HepG2 (cell line): ENCODE data around the gene TBC1D16. TPM values are rescaled to one million over a fixed set of nuclear protein-coding genes. Genes with fewer than 3 reads are reported as not detected.

Experiments
- ATAC-seq: fragments of 200-7000 bp; cut with Tn5 transposase; 3 replicates; pipeline ENCODE4 v1.9.1; 2020; ENCODE audit warnings: mild to moderate bottlenecking, moderate library complexity
- BruUV-seq: library from RNA; stranded (reverse); fragments of 400-500 nt; replicated peaks from 2 replicates; lab custom pipeline; 2021; lab: Mats Ljungman, UMichigan
- CTCF ChIA-PET: fragments of 300-600 bp; formaldehyde crosslinking; extraction: SDS; loops from one replicate; lab custom pipeline; 2021; ENCODE audit warnings: low total read pairs, inconsistent platforms, low intra/inter-chr PET ratio; lab: Yijun Ruan, JAX
- POLR2A ChIA-PET: fragments of 350-600 bp; sonication (Branson Sonifier 250); formaldehyde crosslinking; loops from one replicate; lab custom pipeline; 2020; ENCODE audit warnings: antibody characterized with exemption, inconsistent platforms; lab: Yijun Ruan, JAX
- DNase-seq: peaks from one replicate; pipeline ENCODE4 v3.0.0-alpha.2; 2015; ENCODE audit warnings: low spot score
- FAIRE-seq: peaks from 3 replicates; lab custom pipeline; 2011; peaks lifted over from hg19 to GRCh38; lab: Jason Lieb, UNC
- H2AFZ ChIP-seq: one replicate; pipeline ENCODE4 v1.6.1; 2011; ENCODE audit warnings: low read length, inconsistent platforms
- H3K27ac ChIP-seq: fragments of 300-600 bp; 3 replicates; pipeline ENCODE4 v1.8.0; 2011; ENCODE audit warnings: mixed run types, mild to moderate bottlenecking, mixed read lengths, low read length, inconsistent platforms; ENCODE audit not compliant: insufficient read depth; ENCODE audit errors: extremely low read length
- H3K27me3 ChIP-seq, 2 experiments: fragments of 200-600 bp in 1 of 2; 2 replicates in 1 of 2; 3 replicates in 1 of 2; pipeline versions ENCODE4 v1.6.0 to v1.8.0; 2011; ENCODE audit warnings: low read length in 2 of 2, mild to moderate bottlenecking in 2 of 2, moderate library complexity in 2 of 2, inconsistent platforms in 1 of 2; ENCODE audit not compliant: insufficient read depth in 2 of 2, control insufficient read depth in 1 of 2
- H3K36me3 ChIP-seq, 2 experiments: fragments of 200-600 bp in 1 of 2; replicated peaks in 1 of 2; 2 replicates in 1 of 2; 3 replicates in 1 of 2; pipeline versions ENCODE4 v1.5.1 to v1.8.0; 2011; ENCODE audit warnings: low read length in 2 of 2, inconsistent platforms in 1 of 2; ENCODE audit not compliant: insufficient read depth in 2 of 2, control insufficient read depth in 1 of 2
- H3K4me1 ChIP-seq: 2 replicates; pipeline ENCODE4 v1.5.1; 2012; ENCODE audit warnings: low read length, inconsistent platforms; ENCODE audit not compliant: insufficient read depth
- H3K4me2 ChIP-seq: 2 replicates; pipeline ENCODE4 v1.6.0; 2011; ENCODE audit warnings: low read depth, low read length, inconsistent platforms
- H3K4me3 ChIP-seq, 3 experiments: fragments of 200-600 bp in 1 of 3; sonication (generic), shearing (Covaris generic) in 1 of 3; replicated peaks in 1 of 3; 2 replicates each; pipeline ENCODE4 v1.5.1; 2011 to 2016; ENCODE audit warnings: low read length in 3 of 3, inconsistent platforms in 2 of 3, low read depth in 2 of 3, mild to moderate bottlenecking in 2 of 3, control low read depth in 1 of 3, mixed read lengths in 1 of 3; ENCODE audit not compliant: insufficient read depth in 1 of 3
- H3K79me2 ChIP-seq: one replicate; pipeline ENCODE4 v1.6.1; 2011; ENCODE audit warnings: low read length, inconsistent platforms; ENCODE audit not compliant: insufficient read depth
- H3K9ac ChIP-seq: 2 replicates; pipeline ENCODE4 v1.6.0; 2011; ENCODE audit warnings: mild to moderate bottlenecking, low read depth, low read length, inconsistent platforms; ENCODE audit not compliant: insufficient read depth
- H3K9me3 ChIP-seq: 2 replicates; pipeline ENCODE4 v1.5.1; 2012; ENCODE audit warnings: mild to moderate bottlenecking, low read length
- H4K20me1 ChIP-seq: 2 replicates; pipeline ENCODE4 v1.6.0; 2011; ENCODE audit warnings: inconsistent platforms, mild to moderate bottlenecking, low read length, moderate library complexity; ENCODE audit not compliant: insufficient read depth
- SMAD9 ChIP-seq: sonication (generic); formaldehyde crosslinking; IDR thresholded peaks from 2 replicates; pipeline ENCODE4 v1.5.1; 2020; ENCODE audit warnings: mild to moderate bottlenecking, missing genetic modification reagents
- SP5 ChIP-seq: IDR thresholded peaks from 2 replicates; pipeline ENCODE4 v1.6.1; 2016; ENCODE audit warnings: low read depth, borderline replicate concordance
- THAP8 ChIP-seq: sonication (generic); formaldehyde crosslinking; IDR thresholded peaks from 2 replicates; pipeline ENCODE4 v1.5.1; 2020; ENCODE audit warnings: missing genetic modification reagents, mild to moderate bottlenecking, borderline replicate concordance
- WIZ ChIP-seq: sonication (generic); formaldehyde crosslinking; IDR thresholded peaks from 2 replicates; pipeline ENCODE4 v1.5.1; 2020; ENCODE audit warnings: mild to moderate bottlenecking, missing genetic modification reagents
- ZBTB14 ChIP-seq: sonication (generic); formaldehyde crosslinking; IDR thresholded peaks from 2 replicates; pipeline ENCODE4 v1.4.0; 2020; ENCODE audit warnings: missing genetic modification reagents
- ZBTB34 ChIP-seq: sonication (generic); formaldehyde crosslinking; IDR thresholded peaks from 2 replicates; pipeline ENCODE4 v1.8.0; 2022; ENCODE audit warnings: mild to moderate bottlenecking, missing genetic modification reagents
- ZNF572 ChIP-seq: sonication (generic); formaldehyde crosslinking; IDR thresholded peaks from 2 replicates; pipeline ENCODE4 v1.5.1; 2020; ENCODE audit warnings: mild to moderate bottlenecking, missing genetic modification reagents
- ZNF703 ChIP-seq: sonication (generic); formaldehyde crosslinking; IDR thresholded peaks from 2 replicates; pipeline ENCODE4 v1.5.1; 2020; ENCODE audit warnings: missing genetic modification reagents, mild to moderate bottlenecking, moderate library complexity, borderline replicate concordance
- ZNF709 ChIP-seq: sonication (generic); formaldehyde crosslinking; IDR thresholded peaks from 2 replicates; pipeline ENCODE4 v1.5.0; 2020; ENCODE audit warnings: mild to moderate bottlenecking, missing genetic modification reagents
- ZNF780A ChIP-seq: sonication (generic); formaldehyde crosslinking; IDR thresholded peaks from 2 replicates; pipeline ENCODE4 v1.8.0; 2022; ENCODE audit warnings: mild to moderate bottlenecking, missing genetic modification reagents, moderate library complexity
- ZSCAN9 ChIP-seq: IDR thresholded peaks from 2 replicates; pipeline ENCODE4 v1.6.1; 2016; ENCODE audit warnings: borderline replicate concordance
- WGBS: methylation state at CpG from one replicate; pipeline ENCODE4 v1.1.6; 2017; ENCODE audit warnings: low lambda C conversion rate; 5-methylcytosine and 5-hydroxymethylcytosine counted together
- in situ Hi-C: cut with HindIII; loops from 2 replicates; pipeline ENCODE4 v1.10.0; 2017; ENCODE audit warnings: low pct_unique_long_range_greater_than_20kb; ENCODE audit not compliant: extremely low pct_ligation_motif_present
- intact Hi-C: fragments of 100-400 bp; cut with micrococcal nuclease; formaldehyde crosslinking; loops from one replicate; pipeline ENCODE4 v1.10.0; 2022; ENCODE audit not compliant: unreplicated experiment
- polyA plus RNA-seq, 8 experiments: library from polyadenylated mRNA; depleted of rRNA in 3 of 8; stranded (reverse) in 7 of 8; unstranded in 1 of 8; fragments of >200 nt; fragmentation: Illumina TruSeq in 4 of 8; extraction: Trizol in 4 of 8; gene quantifications; 2 replicates each; pipeline versions ENCODE4 v1.2.1 to v1.2.3, GENCODE V29; 2011 to 2016; ENCODE audit warnings: low read depth in 4 of 8, missing spikeins in 1 of 8, mixed read lengths in 1 of 8; ENCODE audit not compliant: insufficient read depth in 1 of 8
- total RNA-seq, 5 experiments: library from RNA; depleted of rRNA; stranded (reverse); fragments of >200 nt; fragmentation: Illumina TruSeq; extraction: Trizol; gene quantifications; 2 replicates each; pipeline ENCODE4 v1.2.3, GENCODE V29; 2016; ENCODE audit warnings: low read depth in 1 of 5

TBC1D16 gene
- total and polyA plus RNA-seq, 2 of the 13 experiments (the other 11 are each of a cell fraction or from before 2014, with no cell fraction given), result 14.9 to 24.9 TPM

GRCh38 chr17:79926142-79926604, 109.5 kb downstream of the TBC1D16 start (continued):
- TF ChIP-seq ZBTB14 (CRISPR knock-in tag) (no peak), ZNF709 (CRISPR knock-in tag) (no peak), ZNF780A (no peak)
- TF ChIP-seq, all 625 proteins: peak for 165

DNA sequence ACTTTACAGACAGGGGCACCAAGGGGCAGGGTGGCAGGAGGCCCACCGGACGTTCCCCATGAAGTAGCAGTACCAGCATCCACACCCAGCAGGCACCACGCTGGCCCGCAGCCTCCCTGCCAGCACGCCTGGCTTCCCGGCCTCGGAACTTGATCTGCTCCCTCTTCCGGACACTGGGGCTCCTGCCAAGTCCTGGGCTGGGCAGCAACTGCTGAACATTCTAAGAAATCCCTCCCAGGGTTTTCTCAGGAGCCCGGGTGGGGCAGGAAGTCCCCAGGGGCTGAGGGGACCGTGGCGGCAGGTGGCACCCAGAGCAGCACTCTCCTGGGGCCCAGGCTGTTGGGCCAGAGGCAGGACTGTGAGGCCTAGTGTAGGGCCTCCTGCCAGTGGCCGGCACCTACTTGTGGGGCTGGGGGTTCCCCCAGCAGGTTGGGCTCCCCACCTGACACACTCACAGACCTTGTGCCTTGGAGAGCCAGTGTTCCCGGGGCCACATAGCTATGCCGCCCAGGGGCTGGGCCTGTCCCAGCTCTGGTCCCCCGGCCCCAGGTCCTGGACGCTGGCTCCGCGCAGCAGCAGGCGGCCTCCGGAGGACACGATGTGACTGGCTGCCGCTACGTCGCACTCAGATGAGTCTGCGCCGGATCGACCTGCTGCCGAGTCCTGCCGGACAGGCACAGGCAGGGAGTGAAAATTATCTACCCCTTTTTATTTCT, 110.3 kb downstream of the TBC1D16 start:
- WGBS, result 79% methylated on average over 19 of the region's 29 CpGs
- POLR2A ChIA-PET, result interaction anchor here (0.8 to 3.4 kb wide), 13 partner anchors 10 to 128 kb away, joined by 3 to 76 read pairs (median 8); partner anchors contain the start of genes CBX4 and CBX8
- FAIRE-seq, result no peak
- no peak for DNase-seq
- H3K4me1 ChIP-seq, result peaks cover 65% of the 10 kb centered on the region
- in situ Hi-C loops, result loop anchor here (5.0 kb wide), 2 partner anchors 67 to 83 kb away; no protein-coding TSS in a partner anchor
- no peaks in the 10 kb centered on the region for H3K36me3 ChIP-seq
- peak overlapping the region; percentile 68 for H3K27ac ChIP-seq
- no peaks in the 10 kb centered on the region for H4K20me1 ChIP-seq
- peak overlapping the region in 1 of 3 experiments; percentile 23; a peak in 1 of 6 replicates for H3K4me3 ChIP-seq
- H3K4me2 ChIP-seq, result peak overlapping the region; percentile 66
- CTCF ChIA-PET, result interaction anchor here (1.1 kb wide), 1 partner anchor 80 kb away, joined by 3 read pairs; no protein-coding TSS in a partner anchor
- H3K9me3 ChIP-seq, result no peaks in the 10 kb centered on the region
- peak overlapping the region; percentile 52 for H3K9ac ChIP-seq
- no TSS peak for BruUV-seq
- no peak overlapping the region for H2AFZ ChIP-seq
- ATAC-seq, result peak; percentile 4
- H3K79me2 ChIP-seq, result no peaks in the 10 kb centered on the region
- intact Hi-C loops, result loop anchor here (5.0 kb wide), 1 partner anchor 78 kb away; no protein-coding TSS in a partner anchor
- peaks cover 3 to 4% of the 10 kb centered on the region in 2 experiments; a peak in 3 of 5 replicates for H3K27me3 ChIP-seq
- TF ChIP-seq SMAD9, result no peak
- 0 out of 2 replicates have a peak, but pooled peaks have one; percentile 63 for TF ChIP-seq THAP8 (CRISPR knock-in tag)
- no peak for TF ChIP-seq WIZ (CRISPR knock-in tag)
- no peak for TF ChIP-seq ZSCAN9 (CRISPR knock-in tag)
- peak; percentile 59; the same call in 1 of the 2 replicates for TF ChIP-seq ZBTB34
- peak; percentile 51; the same call in 1 of the 2 replicates for TF ChIP-seq ZNF572 (CRISPR knock-in tag)
- no peak for TF ChIP-seq SP5 (CRISPR knock-in tag)
- TF ChIP-seq ZNF703, result 0 out of 2 replicates have a peak, but pooled peaks have one; percentile 27
